Measurements from ENCODE around the gene KRTAP10-4. TPM values are rescaled to one million over a fixed set of nuclear protein-coding genes. Genes with fewer than 3 reads are reported as not detected.

KRTAP10-4 gene
- total RNA-seq, 1 experiment from 2014 or later = not detected

DNA sequence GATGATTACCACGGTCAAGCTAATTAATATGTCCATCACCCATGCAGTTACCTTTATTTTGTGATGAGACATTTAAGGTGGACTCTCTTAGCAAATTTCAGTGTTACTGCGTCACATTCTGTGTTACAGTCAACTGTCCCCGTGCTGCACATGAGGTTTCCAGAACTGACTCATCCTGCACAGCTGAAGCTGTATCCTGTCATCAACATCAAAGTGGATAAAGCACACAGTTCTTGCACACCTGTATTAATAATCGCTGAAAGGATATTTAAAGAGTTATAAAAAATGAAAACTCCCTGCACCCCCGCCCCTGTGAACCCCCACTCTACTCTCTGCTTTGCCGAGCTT, 10.2 kb downstream of the KRTAP10-4 start:
- Histone ChIP-seq H3K4me2 (no peak overlapping the region), H3K27me3 (ENCODE audit: insufficient read depth, low read depth) (peaks cover 28% of the 10 kb centered on the region), H3K79me2 (ENCODE audit: low read depth) (no peaks in the 10 kb centered on the region), H3K27ac (no peak overlapping the region), H3K4me3 (no peak overlapping the region), H3F3A (ENCODE audit: insufficient read depth, low read depth) (no peaks in the 10 kb centered on the region), H3K36me3 (ENCODE audit: low read depth) (no peaks in the 10 kb centered on the region), H3K9me3 (ENCODE audit: insufficient read depth, low read depth) (no peaks in the 10 kb centered on the region), H2AFZ (no peak overlapping the region), H3K9me2 (ENCODE audit: insufficient read depth) (no peaks in the 10 kb centered on the region), H3K4me1 (replicated peaks; ENCODE audit: insufficient read depth) (no peaks in the 10 kb centered on the region), H4K20me1 (ENCODE audit: insufficient read depth) (no peaks in the 10 kb centered on the region)
- ChIA-PET POLR2A (ENCODE audit: unreplicated experiment) (no interaction called here), CTCF (no interaction called here)
- TF ChIP-seq, protein P1, sequence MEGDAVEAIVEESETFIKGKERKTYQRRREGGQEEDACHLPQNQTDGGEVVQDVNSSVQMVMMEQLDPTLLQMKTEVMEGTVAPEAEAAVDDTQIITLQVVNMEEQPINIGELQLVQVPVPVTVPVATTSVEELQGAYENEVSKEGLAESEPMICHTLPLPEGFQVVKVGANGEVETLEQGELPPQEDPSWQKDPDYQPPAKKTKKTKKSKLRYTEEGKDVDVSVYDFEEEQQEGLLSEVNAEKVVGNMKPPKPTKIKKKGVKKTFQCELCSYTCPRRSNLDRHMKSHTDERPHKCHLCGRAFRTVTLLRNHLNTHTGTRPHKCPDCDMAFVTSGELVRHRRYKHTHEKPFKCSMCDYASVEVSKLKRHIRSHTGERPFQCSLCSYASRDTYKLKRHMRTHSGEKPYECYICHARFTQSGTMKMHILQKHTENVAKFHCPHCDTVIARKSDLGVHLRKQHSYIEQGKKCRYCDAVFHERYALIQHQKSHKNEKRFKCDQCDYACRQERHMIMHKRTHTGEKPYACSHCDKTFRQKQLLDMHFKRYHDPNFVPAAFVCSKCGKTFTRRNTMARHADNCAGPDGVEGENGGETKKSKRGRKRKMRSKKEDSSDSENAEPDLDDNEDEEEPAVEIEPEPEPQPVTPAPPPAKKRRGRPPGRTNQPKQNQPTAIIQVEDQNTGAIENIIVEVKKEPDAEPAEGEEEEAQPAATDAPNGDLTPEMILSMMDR (conservative IDR thresholded peaks at IDR 0.05) = no peak
- no peak for TF ChIP-seq EZH2 (IDR thresholded peaks at IDR 0.05; ENCODE audit: low read depth)
- intact Hi-C loops (cut with micrococcal nuclease; ENCODE audit: unreplicated experiment) = no loop called here
- no peak for DNase-seq
- no TSS peak for BruUV-seq (replicated peaks)

DNA sequence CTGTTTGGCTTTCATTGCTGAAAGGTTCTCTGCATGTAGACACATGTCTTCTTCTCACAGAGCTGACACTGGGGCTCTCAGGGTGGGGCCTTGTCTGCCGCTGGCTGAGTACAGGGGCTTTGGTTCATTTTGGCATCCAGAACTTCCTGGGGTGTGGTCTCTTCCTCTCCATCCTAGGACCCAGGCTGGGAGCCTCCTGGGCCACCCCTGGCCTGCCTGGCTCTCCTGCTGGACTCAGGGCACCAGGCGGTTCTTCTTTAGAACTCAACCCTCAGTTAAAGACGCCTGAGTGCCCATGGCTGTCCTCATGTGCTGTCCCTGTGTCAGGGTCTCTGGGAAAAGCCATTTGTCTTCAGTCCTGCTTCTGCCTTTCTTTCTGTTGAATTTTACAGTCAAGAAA, 12.4 kb downstream of the KRTAP10-4 start:
- Histone ChIP-seq H3K9me2 (ENCODE audit: insufficient read depth) (no peaks in the 10 kb centered on the region), H3K27me3 (ENCODE audit: insufficient read depth, low read depth) (peaks cover 35% of the 10 kb centered on the region), H3K36me3 (ENCODE audit: low read depth) (no peaks in the 10 kb centered on the region), H2AFZ (no peak overlapping the region), H3K4me2 (no peak overlapping the region), H3K4me3 (no peak overlapping the region), H3K79me2 (ENCODE audit: low read depth) (no peaks in the 10 kb centered on the region), H3K4me1 (replicated peaks; ENCODE audit: insufficient read depth) (no peaks in the 10 kb centered on the region), H3F3A (ENCODE audit: insufficient read depth, low read depth) (no peaks in the 10 kb centered on the region), H3K27ac (no peak overlapping the region), H4K20me1 (ENCODE audit: insufficient read depth) (no peaks in the 10 kb centered on the region), H3K9me3 (ENCODE audit: insufficient read depth, low read depth) (no peaks in the 10 kb centered on the region)
- CTCF ChIA-PET = no interaction called here
- intact Hi-C loops (cut with micrococcal nuclease; ENCODE audit: unreplicated experiment) = no loop called here
- no peak for DNase-seq
- POLR2A ChIA-PET (ENCODE audit: unreplicated experiment) = no interaction called here
- TF ChIP-seq, protein P1 (conservative IDR thresholded peaks at IDR 0.05) = no peak
- no peak for TF ChIP-seq EZH2 (IDR thresholded peaks at IDR 0.05; ENCODE audit: low read depth)
- BruUV-seq (replicated peaks) = no TSS peak

DNA sequence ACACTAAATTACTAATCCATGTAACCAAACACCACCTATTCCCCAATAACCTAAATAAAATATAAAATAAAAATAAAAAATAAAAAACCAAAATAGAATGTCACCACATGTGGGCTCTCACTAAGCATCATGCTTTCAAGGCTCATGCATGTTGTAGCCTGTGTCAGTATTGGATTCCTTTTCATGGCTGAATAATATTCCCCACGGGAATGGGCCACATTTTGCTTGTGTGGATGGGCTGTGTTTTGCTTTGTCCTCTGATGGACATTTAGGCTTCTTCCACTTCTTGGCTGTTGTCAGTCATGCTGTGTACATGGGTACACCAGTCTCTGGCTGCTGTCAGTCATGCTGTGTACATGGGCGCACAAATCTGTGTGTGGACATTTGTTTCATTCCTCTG, 15.6 kb downstream of the KRTAP10-4 start:
- no TSS peak for BruUV-seq (replicated peaks)
- no peaks in the 10 kb centered on the region for H3K36me3 ChIP-seq (ENCODE audit: low read depth)
- intact Hi-C loops (cut with micrococcal nuclease; ENCODE audit: unreplicated experiment) = no loop called here

More for the DNA sequence above, 15.6 kb downstream of the KRTAP10-4 start:
- TF ChIP-seq EZH2 (IDR thresholded peaks at IDR 0.05; ENCODE audit: low read depth) = no peak
- TF ChIP-seq, protein P1 (conservative IDR thresholded peaks at IDR 0.05) = no peak
- Histone ChIP-seq H3K27me3 (ENCODE audit: insufficient read depth, low read depth) (peaks cover 51% of the 10 kb centered on the region), H3K9me2 (ENCODE audit: insufficient read depth) (no peaks in the 10 kb centered on the region), H3K4me3 (no peak overlapping the region), H4K20me1 (ENCODE audit: insufficient read depth) (no peaks in the 10 kb centered on the region), H3K27ac (no peak overlapping the region), H3K4me1 (replicated peaks; ENCODE audit: insufficient read depth) (no peaks in the 10 kb centered on the region), H3K4me2 (no peak overlapping the region), H2AFZ (no peak overlapping the region), H3K79me2 (ENCODE audit: low read depth) (no peaks in the 10 kb centered on the region), H3K9me3 (ENCODE audit: insufficient read depth, low read depth) (no peaks in the 10 kb centered on the region), H3F3A (ENCODE audit: insufficient read depth, low read depth) (no peaks in the 10 kb centered on the region)
- CTCF ChIA-PET = no interaction called here
- no peak for DNase-seq
- POLR2A ChIA-PET (ENCODE audit: unreplicated experiment) = no interaction called here
